EL (cell line): ENCODE measurements around the gene HYDIN.
"Not testable (repeated sequence)": the region's sequence is repeated elsewhere in the genome, so short reads cannot be mapped to it uniquely, and the experiment has no call there.

Experiments used
- DNase-seq: peaks from one replicate; pipeline ENCODE4 v3.0.0-alpha.2; 2016

The HYDIN gene

DNA sequence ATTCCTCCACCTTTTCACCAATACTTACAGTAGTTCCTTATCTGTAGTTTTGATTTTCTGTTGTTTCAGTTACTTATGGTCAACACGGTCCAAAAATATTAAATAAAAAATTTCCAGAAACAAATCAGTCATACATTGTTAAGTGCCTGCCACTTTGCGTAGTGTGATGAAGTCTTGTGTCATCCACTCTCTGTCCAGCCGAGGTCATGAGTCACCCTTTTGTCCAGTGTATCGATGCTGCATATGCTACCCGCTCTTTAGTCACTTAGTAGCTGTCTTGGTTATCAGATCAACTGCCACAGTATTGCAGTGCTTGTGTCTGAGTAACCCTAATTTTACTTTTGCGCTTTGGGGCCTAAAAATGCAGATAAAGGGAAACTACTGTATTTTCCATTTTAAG is 146.9 kb downstream of the HYDIN start:
- DNase-seq = not testable (repeated sequence)

DNA sequence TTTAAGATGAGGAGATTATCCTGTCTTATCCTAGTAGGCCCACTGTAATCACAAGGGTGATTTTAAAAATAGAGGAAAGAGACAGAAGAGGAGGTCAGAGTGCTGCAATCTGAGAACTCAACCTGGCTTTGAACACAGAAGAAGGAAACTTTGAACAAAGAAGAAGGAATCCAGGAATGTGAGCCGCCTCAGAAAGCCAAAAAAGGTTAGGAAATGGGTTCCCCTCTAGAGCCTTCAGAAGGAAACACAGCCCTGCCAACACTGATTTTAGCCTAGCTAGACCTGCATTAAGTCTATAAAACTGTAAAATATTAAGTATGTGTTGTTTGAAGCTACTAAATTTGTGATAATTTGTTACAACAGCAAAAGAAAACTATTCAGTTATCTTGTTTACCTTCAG is 149.7 kb downstream of the HYDIN start:
- DNase-seq = not testable (repeated sequence)

DNA sequence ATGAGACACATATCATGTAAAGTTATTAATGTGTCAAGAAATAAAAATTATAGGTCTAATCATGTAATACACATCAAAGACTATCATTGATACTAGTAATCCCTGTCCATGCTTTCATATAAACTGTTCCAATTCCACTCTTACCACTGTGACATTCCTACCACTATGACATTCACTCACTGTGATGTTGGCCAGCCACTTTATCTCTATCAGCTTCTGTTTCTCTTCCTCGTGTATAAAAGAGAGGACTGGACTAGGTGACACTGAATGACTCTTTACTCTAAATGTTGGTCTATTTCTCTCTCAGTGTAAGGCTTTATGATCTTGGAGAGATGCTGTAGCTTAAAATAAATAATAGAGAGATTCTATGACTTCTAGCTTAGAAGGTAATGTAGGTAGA is 150.3 kb downstream of the HYDIN start:
- not testable (repeated sequence) for DNase-seq

DNA sequence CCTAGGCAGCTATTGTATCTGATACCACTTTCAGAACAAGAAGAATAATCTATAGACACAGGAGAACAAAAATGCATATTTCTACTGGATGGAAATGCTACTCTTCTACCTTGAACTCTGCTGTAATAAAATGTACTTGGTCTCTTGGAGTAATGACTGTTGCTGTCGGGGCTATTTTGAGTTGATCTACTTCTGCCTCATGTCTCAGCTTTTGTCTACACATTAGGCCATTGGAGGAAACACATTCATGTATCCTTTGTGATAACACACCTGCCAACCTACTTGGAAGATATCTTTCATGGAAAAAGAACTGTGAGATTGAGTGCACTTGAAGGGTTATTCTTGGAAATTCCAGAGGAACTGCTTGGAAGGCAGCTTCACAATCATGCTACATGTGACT is 159.9 kb downstream of the HYDIN start:
- not testable (repeated sequence) for DNase-seq

DNA sequence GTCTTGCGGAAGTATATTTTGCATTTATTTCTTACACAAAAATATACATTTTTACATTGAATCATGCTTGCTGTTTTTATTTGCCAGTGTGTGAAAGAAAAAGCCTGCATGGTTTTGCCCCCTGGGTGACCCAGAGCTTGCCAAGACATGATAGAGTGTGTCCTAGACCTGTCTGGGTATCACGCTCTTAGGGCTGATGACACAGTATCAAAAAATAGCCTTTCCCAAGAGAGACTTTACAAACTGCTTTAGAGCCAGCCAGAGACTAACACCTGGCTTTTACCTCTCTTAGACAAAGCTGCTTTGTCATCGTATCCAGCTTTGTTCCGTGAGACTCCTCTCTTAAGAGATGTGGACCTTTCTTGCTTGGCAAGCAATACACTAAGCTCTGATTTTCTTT is 160.7 kb downstream of the HYDIN start:
- DNase-seq = not testable (repeated sequence)

DNA sequence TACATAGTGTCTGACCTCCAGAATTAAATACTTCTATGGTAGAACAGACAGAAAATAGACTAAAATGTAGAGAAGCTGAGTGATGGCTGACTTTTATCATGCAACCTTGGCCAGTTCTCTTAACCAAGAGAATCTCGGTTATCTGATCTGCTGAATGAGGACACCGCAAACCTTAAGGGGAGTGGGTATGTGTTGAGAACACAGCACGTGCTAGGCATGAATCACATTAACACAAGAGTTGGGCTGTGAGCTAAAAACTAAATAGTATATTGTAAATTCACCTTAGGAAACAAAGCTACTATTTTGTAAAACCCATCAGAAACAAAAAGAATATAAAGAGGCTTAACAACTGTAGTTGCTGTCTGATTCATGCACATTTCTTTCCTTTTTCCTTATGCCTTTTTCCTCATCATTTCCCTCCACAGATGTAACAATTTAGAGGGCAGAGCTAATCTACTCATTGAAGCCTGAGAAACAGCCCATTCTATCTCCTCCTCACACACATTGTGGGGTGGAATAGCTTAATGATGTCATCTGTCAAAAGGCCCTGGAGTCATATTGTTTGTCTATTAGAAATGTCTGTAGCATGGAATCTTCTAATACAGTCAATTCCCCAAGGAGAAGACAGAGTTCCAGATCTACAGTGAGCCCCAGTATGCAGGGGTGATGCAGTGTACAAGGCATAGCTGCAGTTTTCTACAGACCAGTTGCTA is 176.5 kb downstream of the HYDIN start:
- DNase-seq = not testable (repeated sequence)

DNA sequence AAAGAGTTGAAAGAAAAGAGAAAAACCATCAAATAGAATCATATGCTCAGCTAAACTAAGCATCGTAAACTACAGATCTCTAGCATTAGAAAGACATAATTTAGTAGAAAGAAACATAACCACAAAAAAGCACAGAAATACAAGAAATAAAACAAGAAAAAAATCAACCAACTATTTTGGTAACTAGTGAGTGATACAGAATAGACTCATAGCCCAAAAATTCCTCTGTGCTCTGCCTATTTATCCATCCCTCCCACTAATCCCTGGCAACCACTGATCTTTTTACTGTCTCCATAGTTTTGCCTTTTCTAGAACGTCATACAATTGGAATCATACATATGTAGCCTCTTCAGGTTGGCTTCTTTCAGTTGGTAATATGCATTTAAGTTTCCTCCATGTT is 180.2 kb downstream of the HYDIN start:
- DNase-seq = not testable (repeated sequence)

DNA sequence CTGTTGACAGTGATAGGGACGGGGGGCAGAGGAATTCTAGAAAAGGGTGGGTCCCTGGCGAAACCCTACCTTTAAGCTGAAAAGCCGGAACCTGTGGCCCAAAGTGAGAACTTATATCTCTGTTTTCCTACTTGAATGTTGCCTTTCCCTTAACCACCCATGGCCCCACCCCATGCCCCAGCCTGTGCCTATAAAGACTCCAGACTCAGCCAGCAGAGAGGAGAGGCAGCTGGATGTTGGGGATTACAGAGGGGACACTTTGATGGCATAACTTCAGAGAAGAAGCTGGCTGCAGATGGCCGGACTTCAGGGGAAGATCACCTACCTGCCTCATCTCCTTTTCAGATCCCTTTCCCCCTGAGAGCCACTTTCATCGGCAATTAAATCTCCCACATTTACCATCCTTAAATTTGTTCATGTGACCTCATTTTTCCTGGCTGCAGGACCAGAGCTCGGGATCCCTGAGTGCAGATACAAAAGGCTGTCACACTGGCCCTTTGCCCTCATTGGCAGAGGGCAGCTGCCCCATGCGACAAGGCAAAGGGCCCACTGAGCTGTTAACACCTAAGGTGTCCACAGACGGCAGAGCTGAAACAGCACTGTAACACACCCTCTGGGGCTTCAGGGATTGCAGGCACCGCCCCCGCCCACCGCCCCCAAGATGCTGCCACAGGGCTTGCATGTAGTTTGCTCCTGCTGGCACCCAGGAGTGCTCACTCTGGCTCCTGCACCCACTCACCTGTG is 191.0 kb downstream of the HYDIN start:
- not testable (repeated sequence) for DNase-seq

DNA sequence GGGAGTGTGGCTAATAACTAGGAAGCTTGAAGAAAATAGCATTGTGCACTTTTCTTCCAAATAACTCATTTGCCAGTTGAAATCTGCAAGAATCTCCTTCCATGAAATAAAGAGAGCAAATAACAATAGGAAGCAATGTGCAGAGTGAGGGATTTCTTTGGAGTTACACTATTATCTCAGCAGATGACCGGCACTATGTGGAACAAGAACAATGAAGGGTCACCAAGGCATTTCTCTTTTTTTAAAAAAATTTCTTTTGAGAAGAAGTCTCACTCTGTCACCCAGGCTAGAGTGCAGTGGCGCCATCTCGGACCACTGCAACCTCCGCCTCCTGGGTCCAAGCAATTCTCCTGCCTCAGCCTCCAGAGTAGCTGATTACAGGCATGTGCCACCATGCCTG is 192.1 kb downstream of the HYDIN start:
- DNase-seq = not testable (repeated sequence)

DNA sequence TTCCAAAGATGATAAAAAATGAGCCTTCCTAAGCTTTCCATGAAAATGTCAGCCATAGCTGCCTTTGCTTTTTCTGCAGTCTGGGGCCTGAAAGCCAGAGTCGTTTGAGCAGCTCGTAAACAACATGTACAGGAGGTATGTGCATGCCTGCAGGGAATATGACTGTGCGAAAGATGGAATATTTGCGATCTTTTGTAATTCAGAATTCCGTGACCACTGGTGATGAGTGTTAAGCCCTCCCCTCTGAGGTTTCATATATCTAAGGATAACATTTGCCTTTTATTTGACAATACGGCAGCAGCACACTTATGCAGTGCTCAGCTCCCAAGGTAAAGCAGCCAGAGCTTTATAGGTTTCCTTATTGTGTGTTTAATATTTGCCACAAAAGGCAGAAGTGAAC is 192.5 kb downstream of the HYDIN start:
- DNase-seq = peak; percentile 21

DNA sequence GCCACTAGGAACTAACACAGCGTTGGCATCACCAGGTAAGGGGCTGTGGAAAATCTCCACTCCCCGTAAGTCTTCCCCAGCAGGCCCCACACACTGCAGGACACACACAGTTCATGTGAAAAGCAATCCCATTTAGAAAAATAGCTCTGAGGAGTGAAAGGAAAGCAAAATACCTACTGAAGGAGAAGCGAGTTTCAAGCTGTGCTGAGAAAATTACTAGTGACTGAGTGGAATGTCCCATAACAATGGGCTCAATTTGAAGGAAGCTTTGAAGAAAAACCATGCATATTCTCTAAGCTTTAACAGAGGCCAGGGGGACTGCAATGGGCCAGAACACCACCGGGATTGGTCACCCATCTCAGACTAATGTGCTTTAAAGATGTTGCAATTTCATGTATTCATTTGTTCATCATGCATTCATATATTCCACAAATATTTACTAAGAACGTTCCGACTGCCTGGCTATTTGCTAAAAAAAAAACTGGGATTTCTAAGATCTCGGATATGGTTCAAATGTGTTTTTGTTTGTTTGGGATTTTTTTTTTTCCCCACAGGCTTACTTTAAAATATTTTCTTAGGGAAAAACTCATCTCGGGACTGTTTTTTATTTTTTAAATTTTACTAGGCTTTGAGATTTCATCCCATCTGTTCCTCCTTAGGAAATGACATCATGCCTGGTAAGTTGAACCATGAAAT is 202.3 kb downstream of the HYDIN start:
- DNase-seq = not testable (repeated sequence)

DNA sequence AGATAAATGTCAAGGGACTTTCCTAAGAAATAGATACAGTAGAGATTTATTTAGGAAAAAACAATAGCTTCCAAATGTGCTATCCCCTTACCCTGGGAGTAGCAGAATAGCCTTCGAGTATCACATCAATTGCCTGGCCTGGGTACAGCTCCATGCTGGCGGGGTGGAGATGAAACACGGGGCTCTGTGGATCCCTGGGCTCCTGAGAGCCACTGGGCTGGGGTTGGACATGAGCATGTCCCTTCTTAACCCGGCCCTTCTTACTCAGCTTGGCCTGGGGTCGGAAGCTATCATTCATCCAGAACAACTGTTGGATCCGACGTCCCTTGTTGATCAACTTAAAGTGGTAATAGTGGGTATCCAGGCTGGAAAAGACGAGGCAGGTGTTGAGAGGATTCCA is 203.0 kb downstream of the HYDIN start:
- DNase-seq = not testable (repeated sequence)

DNA sequence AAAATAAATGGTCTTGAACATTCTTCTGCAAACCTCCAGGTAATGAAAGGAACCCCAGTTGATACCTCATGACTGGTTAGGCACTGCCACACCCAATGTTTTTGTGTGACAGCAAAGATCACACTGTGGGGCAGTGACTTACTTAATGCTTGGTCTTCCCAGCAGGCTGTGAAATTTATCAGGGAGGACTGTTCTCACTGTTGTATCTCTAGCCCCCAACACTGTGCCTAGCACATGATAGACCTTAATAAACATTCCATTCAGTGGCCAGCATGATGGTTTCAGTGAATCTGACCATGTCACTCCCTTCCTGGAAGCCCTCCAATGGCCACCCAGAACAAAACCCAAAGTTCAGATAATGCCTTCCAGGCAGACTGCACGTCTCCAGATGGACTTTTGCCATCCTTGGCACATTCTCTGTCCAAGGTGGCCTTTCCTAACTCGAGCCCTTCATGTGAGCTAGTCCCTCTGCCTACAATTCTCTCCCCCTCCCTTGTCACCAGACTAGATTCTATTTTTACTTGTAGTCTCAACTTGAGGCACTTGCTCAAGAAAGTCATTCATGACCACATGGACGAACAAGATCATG is 206.6 kb downstream of the HYDIN start:
- not testable (repeated sequence) for DNase-seq

DNA sequence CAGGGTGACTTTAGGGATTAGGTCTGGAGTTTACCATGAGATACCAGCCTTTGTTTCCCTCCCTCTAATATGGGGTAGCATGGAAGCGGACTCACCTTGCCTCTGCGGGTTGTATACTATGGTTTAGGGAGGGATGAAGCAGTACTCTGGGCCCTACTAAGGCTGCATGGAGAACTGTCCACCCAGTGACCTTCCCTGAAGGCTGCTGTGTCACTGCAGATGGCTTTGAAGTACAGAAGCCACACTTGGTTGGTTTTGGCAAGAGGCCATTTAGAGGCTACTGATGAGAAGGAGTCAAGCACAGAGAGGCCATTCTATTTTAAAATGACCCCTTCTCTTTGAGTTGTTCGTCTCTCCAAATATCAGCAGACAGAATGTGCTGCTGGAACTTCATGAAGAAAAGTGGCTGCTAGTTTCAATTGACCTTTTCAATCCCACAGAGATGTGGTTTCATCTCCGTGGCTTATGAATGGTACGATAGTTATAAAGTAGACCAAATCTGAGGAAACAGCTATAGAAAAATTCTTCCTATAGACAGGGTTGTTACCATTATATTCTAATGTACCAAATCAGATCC is 208.5 kb downstream of the HYDIN start:
- DNase-seq = not testable (repeated sequence)

DNA sequence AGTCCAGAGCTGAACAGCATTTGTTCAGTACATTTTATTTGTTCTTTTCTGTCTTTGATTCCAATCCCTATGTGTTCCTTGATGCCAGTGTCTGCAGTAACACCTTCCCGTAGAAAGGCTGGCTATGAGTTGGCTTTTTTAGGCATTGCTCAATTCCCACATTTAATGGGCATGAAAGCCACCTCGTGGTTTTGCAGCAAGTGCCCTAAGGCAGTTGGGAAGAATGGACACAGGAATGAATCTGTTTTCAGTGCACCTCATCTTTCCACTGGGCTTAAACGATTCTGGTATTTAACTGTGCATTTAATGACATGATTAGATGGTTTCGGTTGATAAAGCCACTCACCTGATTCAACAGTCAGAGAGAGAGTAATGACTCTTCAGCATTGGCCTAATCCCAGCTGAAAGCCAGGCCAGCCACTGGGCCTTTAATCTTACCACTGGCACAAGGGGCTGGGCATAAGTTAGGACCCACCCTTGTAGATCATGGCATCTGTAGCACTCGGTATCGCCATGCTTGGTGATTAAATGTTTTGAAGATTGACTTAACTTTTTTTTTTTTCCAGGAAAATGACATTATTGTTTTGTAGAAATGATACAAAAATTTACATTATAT is 211.3 kb downstream of the HYDIN start:
- not testable (repeated sequence) for DNase-seq

DNA sequence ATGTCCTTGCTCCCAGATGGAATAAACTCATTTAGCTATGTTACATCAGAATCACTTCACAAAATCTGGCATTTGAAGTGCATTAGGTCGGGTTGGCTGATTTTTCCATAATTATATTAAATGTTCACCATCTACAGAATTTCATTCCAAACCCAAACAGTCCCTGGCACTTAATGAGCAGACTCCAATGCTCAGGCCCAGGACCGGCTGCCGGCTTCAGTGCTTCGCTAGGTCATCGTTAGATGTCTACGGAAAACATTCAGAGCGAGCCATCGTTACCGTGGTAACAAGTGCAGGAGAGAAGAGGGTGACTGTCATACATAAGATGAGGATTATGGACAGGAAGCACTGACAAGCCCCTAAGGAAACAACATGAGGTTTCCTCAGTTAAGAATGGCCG is 215.1 kb downstream of the HYDIN start:
- DNase-seq = not testable (repeated sequence)

DNA sequence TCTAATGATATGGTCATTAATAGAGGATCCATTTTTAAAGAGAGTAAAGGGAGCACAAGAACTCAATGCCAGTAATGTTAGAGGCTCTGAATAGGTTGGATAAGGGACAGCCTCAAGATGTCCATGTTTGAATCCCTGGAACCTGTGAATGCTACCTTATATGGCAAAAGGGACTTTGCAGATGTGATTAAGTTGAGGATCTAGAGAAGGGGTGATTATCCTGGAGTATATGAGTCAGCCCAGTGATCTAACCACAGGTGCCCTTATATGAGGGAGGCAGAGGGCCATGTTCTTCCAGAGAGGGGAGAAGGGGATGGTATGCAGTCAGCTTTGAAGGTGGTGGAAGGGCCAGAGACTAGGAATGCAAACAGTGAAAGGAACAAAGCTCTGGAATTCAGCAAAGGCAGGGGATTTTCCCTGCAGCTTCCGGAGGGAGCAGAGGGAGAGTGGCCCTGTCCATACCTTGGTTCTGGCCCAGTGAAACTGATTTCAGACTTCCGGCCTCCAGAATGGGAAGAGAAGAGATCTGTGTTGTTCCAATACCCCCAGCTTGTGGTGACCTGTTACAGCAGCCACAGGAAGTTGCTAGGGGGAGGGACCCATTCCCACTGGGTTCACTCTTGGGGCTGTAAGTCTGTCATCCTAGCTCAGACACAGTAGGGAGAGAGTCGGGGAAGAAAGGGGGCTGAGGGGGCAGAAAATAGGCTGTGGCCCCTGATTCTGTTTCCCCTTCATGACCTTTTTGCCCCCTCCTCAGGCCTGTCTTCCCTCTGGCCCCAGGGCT is 220.9 kb downstream of the HYDIN start:
- DNase-seq = peak; percentile 0

DNA sequence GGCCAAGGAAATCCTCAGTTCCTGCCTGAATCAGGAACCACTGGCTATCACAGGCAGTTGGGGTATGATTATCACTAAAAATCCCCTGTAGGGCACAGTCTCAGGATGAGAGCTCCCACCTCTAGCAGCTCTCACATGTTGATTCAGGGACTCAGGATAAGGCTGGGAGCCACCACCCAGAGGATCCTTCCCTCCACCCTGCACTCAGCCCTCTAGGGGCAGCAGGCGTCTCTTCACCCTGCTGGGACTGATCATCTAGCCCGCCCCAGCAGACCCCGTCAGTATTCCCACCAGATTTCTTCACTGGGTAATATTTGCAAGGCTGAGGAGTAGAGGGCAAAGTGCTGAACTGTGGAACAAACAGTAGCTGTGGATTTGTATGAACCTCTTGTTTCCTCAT is 224.0 kb downstream of the HYDIN start:
- DNase-seq = not testable (repeated sequence)

DNA sequence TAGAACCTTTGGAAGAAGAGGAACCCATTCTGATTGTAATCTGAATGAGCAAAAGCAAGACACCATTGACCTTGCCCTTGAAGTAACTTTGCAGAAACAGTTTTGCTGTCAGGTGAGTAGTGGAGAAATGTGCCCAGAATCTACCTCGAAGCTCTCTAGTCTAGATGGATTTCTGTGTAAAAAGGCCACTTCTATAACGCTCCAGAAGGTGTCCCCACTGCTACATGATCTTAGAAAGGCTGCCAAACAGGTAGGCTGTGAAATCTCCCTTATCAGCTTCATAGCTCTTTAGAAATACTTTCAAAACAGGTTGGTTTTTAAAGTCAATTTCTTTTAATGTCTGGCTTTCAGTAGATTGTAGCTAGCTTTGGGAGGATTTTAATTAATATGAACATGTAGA is 230.8 kb downstream of the HYDIN start:
- DNase-seq = peak; percentile 2

DNA sequence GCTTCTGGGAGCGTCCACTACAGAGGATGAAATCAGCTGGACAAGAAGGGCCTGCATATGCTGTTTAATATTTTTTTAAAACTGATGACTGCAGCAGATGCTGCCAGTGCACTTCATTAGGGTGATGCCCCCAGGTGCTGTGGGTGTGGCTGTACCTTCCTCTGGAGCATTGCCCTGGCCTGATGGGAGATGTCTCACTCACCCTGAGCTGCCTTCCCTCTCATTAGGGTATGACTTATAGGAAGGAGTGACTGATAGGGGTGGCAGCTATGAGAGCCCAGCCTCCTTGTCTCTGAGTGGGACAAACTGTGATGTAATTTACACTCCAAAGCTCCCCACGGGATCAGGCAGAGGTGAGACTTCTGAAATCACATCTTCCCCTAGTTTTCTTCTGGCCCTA is 234.7 kb downstream of the HYDIN start:
- not testable (repeated sequence) for DNase-seq

DNA sequence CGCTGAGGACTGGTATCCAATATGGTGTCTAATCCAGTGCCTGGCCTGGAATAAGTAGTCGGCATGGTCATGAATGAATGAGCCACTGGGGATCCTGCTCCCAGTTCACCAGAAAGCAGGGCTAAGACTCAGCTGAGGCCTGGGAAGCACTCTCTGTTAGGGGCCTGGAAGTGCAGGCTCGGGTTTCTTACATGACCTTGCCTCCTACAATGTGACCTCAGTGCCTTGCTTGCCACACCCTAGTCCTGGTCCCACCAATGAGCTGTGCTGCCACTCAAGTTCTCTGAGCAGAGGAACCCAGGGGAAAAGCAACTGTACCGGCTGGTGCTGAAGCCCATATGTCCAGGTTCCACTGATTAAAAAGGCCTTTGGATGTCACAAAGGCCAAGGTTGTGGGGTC is 238.0 kb downstream of the HYDIN start:
- DNase-seq = not testable (repeated sequence)
